ENCODE results near the gene EME2.

EME2 gene

DNA sequence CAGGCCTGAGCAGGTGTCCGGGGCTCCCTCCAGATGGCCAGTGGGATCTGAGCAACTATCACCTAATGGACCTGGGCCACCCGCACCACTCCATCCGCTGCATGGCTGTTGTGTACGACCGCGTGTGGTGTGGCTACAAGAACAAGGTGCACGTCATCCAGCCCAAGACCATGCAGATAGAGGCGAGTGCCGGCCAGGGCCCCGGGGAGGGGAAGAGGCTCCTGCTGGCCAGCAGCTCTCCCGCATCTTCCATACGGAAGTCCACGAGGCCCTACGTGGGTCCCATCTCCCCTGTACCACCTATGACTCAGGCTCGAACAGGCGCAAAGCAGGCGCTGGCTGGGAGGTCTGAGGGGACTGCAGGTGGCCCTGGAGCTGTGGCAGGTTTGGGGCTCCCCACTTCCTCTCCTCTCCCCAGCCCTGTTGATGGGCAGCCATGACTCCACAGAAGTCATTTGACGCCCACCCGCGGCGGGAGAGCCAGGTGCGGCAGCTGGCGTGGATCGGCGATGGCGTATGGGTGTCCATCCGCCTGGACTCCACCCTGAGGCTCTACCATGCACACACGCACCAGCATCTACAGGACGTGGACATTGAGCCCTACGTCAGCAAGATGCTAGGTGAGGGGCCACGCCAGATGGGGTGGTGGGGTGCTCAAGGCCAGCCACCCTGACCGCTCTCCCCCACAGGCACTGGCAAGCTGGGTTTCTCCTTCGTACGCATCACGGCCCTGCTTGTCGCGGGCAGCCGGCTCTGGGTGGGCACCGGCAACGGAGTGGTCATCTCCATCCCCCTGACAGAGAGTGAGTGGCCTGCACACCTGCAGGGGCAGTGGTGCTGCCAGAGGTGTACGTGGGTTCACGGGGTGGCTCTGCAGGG lies 5.3 kb upstream of the EME2 start:
- no peaks in the 10 kb centered on the region for H3K27me3 Mint-ChIP-seq
- peaks cover 12% of the 10 kb centered on the region for H3K4me1 Mint-ChIP-seq
- DNase-seq: no peak
- H3K27ac Mint-ChIP-seq: no peak overlapping the region
- CTCF ChIA-PET: no interaction called here
- peaks cover 11% of the 10 kb centered on the region for H3K36me3 Mint-ChIP-seq
- H3K4me3 Mint-ChIP-seq: no peak overlapping the region
- H3K9me3 Mint-ChIP-seq: no peaks in the 10 kb centered on the region

DNA sequence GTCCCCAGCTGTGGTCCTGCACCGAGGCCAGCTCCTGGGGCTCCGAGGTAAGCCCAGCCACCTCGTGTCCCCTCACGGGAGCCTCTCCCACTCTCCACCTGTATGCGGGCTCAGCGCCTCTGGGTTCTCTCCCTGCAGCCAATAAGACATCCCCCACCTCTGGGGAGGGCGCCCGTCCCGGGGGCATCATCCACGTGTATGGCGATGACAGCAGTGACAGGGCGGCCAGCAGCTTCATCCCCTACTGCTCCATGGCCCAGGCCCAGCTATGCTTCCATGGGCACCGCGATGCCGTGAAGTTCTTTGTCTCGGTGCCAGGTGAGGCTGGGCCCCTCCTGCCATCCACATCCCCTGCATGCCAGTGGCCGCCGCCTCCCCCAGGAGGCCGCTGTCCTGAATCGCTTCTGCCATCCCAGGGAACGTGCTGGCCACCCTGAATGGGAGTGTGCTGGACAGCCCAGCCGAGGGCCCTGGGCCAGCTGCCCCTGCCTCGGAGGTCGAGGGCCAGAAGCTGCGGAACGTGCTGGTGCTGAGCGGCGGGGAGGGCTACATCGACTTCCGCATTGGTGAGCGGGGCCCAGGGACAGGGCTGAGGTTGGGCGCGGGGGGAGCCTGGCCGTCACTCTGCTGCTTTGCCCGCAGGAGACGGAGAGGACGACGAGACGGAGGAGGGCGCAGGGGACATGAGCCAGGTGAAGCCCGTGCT lies 4.4 kb upstream of the EME2 start:
- no peak for DNase-seq
- Mint-ChIP-seq H3K36me3 (peaks cover 13% of the 10 kb centered on the region), H3K4me3 (no peak overlapping the region), H3K27me3 (no peaks in the 10 kb centered on the region), H3K4me1 (peaks cover 12% of the 10 kb centered on the region), H3K9me3 (no peaks in the 10 kb centered on the region), H3K27ac (no peak overlapping the region)
- CTCF ChIA-PET: interaction anchor here (0.8 kb wide), 1 partner anchor 101 kb away, joined by 3 read pairs; no protein-coding TSS in a partner anchor

DNA sequence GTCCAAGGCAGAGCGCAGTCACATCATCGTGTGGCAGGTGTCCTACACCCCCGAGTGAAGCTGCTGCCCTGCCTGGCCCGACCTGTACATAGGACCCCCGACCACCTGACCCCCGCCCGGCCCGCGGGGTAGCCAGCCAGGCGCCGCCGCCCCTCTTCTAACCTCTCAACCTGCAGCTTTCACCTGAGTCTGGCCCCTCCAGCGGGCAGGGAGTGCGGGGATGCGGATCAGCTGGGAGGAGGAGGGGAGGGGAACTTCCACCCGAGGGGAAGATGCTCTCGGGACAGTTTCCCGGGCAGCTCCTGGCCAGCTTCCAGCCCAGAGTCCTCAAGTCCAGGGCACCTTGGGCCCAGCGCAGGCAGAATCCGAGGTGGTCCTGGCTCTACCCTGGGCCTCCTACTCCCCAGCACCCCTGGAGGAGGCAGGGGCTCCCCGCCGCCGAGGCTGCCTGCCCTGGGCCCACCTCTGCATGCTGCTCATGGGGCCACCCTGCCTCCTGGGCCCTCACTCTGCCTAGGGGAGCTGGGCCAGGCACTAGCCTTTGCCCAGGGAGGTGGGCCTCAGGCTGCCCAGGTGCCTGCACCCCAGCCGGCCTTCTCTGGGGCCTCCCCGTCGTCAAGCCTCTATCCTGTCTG lies 3.7 kb upstream of the EME2 start:
- H3K4me3 Mint-ChIP-seq: no peak overlapping the region
- CTCF ChIA-PET: interaction anchor here (0.8 kb wide), 1 partner anchor 100 kb away, joined by 3 read pairs; no protein-coding TSS in a partner anchor
- H3K27ac Mint-ChIP-seq: no peak overlapping the region
- no peaks in the 10 kb centered on the region for H3K9me3 Mint-ChIP-seq
- H3K4me1 Mint-ChIP-seq: peaks cover 14% of the 10 kb centered on the region
- no peaks in the 10 kb centered on the region for H3K27me3 Mint-ChIP-seq
- peaks cover 13% of the 10 kb centered on the region for H3K36me3 Mint-ChIP-seq
- no peak for DNase-seq

DNA sequence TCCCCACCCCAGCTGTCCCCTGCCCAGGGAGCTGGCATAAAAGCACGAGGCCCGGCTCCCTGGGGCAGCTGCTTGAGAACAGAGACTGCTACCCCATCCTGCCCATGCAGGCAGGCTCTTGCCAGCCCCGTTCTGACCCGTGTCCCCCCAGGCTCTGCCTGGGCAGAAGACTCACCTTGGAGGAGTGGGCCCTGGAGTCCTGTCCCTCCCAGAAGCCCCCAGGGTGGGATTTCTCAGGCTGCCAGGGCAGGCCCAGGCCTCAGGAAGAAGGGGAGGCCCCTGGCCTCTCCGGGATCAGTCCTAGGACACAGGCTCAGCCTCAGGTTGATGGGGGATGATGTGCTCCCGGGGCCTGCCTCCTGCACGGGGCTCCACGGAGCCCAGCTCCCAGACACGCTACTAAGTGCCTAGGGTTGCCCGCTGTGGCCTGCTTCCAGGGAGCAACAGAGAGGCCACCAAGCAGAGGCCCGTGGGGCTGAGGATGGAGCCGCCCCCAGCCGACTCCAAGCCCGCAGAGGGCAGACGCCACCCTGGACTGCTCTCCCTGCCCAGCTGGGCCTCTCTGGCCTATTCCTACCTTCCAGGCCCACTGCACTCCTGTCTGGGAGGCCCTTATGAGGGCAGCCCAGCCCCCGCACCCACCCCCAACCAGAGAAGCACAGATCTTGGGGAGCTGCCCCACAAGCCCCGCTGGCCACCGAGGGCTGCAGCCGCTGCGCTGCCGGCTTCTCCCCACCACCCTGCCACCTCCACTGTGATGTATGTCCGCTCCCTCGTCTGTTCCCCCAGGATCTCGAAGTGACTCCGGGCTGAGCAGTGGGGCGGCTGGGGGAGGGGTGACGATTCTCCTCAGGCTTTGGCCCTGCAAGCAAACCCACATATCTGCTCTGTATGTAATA lies 3.0 kb upstream of the EME2 start:
- peak overlapping the region; percentile 68 for H3K27ac Mint-ChIP-seq
- peaks cover 13% of the 10 kb centered on the region for H3K36me3 Mint-ChIP-seq
- H3K9me3 Mint-ChIP-seq: no peaks in the 10 kb centered on the region
- CTCF ChIA-PET: interaction anchor here (1.6 kb wide), 1 partner anchor 12 kb away, joined by 3 read pairs; no protein-coding TSS in a partner anchor
- H3K4me1 Mint-ChIP-seq: peaks cover 16% of the 10 kb centered on the region
- DNase-seq: no peak
- H3K4me3 Mint-ChIP-seq: peak overlapping the region; percentile 96
- no peaks in the 10 kb centered on the region for H3K27me3 Mint-ChIP-seq

DNA sequence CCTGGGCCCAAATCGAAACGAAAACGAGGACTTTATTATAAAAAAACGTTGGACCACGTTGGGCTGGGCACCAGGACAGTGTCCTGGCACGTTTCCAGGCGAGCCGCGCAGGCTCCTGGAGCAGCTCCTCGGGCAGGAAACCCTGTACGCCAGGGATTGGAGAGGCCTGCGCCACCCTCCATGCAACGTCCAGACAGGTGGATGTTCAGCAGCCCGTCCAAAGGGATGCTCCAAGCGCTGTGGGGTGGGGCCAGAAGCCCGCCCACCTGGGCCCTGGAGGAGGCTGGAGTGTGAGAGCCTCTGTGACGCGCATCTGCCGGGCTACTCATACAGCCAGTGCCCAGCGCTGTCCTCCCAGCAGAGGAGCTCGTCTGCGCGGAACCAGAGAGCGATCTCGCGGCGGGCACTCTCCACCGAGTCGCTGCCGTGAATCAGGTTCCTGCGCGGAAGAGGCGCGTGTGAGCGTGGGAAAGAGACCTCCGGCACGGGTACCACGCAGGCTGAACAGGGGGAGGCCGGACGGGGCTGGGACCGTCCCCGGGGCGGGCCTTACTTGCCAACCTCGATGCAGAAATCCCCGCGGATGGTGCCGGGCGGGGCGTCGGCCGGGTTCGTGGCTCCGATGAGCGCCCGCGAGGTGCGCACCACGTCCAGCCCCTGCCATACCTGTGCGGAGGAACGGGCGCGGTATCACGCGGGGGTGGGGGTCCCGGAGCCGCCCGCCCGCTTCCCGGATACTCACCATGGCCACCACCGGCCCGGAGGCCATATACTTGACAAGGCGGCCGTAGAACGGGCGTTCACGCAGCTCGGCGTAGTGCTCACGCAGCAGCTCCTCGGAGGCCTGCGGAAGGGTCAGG lies 2.1 kb upstream of the EME2 start:
- Mint-ChIP-seq H3K9me3 (no peaks in the 10 kb centered on the region), H3K4me1 (peaks cover 24% of the 10 kb centered on the region), H3K4me3 (peak overlapping the region; percentile 96), H3K27me3 (no peaks in the 10 kb centered on the region), H3K27ac (peak overlapping the region; percentile 71), H3K36me3 (peaks cover 13% of the 10 kb centered on the region)
- peak; percentile 50 for DNase-seq
- CTCF ChIA-PET: interaction anchor here (1.6 kb wide), 1 partner anchor 11 kb away, joined by 3 read pairs; no protein-coding TSS in a partner anchor

DNA sequence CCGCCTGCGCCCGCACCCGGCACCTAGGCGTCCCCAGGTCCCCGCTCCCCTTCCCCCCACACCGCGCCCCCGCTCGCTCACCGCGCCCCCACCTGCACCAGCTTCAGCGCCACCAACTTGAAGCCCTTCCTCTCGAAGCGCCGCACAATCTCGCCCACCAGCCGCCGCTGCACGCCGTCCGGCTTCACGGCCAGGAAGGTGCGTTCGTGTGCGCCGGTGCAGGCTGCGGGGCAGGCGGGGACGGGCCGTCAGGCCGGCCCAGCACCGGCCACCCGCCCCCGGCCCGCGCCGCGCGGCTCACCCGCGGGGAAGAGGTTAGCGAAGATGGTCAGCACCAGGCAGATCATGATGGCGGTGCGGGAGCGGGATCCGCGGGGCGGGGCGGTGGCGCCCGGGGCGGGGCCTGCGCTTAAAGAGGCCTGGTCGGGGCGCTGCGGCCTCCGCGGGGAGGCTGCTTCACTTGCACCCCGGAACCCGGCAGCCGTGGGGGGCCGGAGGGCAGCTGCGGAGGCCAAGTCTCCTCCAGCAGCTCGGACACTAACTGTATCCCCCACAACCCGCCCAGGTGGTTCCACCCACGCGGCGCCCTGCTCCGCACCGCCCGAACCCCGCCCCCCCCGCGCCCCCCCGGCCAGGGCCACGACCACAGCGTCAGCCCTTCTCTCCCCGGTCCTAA lies 1.3 kb upstream of the EME2 start, which contains the start of gene NME3:
Gene NME3 (minus strand): TSS at position 356 of the 676 bp plus-strand sequence. CDS start 9 bp downstream, at position 347.
- peak within 1 kb of the TSS; percentile 97 for H3K27ac Mint-ChIP-seq
- H3K4me1 Mint-ChIP-seq: peaks cover 24% of the 10 kb centered on the region
- no peaks in the 10 kb centered on the region for H3K27me3 Mint-ChIP-seq
- H3K4me3 Mint-ChIP-seq: peak within 1 kb of the TSS; percentile 96
- CTCF ChIA-PET: interaction anchor here (1.6 kb wide), 1 partner anchor 10 kb away, joined by 3 read pairs; no protein-coding TSS in a partner anchor
- DNase-seq: peak; percentile 85
- peaks cover 13% of the 10 kb centered on the region for H3K36me3 Mint-ChIP-seq
- no peaks in the 10 kb centered on the region for H3K9me3 Mint-ChIP-seq

DNA sequence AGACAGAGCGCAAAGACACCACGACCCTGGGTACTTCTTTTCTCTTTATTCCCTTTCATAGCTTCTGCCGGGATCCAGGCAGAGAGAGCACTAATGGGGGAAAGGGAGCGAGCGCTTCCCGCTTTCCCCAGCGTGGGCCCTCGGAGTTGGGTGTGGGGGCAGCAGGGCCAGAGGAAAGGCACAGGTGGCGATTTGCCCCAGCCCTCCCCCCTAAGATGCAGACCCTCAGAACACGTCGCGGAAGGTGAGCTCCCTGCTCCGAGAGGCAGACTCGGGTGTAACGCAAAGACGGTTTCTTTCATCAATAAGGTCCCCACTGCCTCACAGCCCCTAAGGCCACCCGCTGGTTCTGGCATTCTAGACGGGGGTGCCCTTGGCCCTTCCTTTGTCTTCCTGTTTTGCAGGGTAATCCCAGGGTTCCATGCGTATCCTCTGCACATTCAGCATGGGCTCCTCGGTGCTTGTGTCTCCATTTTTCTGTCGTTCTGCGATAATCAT lies 697 bp upstream of the EME2 start:
- Mint-ChIP-seq H3K4me3 (peak overlapping the region; percentile 96), H3K36me3 (peaks cover 13% of the 10 kb centered on the region), H3K27ac (peak overlapping the region; percentile 97), H3K27me3 (no peaks in the 10 kb centered on the region), H3K4me1 (peaks cover 24% of the 10 kb centered on the region), H3K9me3 (no peaks in the 10 kb centered on the region)
- DNase-seq: no peak
- CTCF ChIA-PET: no interaction called here

DNA sequence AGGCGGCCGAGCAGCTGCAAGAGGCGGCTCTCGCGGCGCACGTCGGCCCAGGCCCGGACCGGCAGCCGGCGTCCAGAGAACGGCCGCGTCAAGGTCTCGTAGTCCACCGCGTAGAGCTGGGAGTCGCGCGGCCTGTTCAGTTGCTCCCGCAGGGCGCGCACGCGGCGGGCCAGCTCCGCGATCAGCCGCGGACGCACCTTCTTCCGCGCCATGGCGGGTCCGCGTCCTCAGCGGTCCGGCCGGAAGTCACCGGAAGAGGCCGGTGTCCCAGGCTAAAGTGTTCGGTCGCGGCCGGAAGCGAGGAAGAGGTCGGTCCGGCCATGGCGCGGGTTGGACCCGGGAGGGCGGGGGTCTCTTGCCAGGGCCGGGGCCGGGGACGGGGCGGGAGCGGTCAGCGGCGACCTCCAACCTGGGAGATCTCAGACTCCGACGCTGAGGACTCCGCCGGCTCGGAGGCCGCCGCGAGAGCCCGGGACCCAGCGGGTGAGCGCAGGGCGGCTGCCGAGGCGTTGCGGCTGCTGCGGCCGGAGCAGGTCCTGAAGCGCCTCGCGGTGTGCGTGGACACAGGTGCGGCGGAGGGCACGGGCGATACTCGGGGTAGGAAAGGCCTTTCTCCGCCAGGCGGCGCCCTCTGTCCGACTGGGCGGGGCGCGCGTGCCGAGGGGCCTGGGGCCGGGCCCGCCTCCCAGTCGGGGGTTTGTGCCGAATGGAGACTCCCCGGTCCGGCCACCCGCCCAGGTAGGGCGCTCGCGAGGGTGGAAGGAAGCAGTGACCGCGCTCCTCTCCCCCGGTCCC lies 495 bp downstream of the EME2 start, which contains the start of gene MRPS34:
Gene MRPS34 (minus strand): TSS at position 227 of the 795 bp plus-strand sequence. CDS start 15 bp downstream, at position 212.
- Mint-ChIP-seq H3K4me3 (peak within 1 kb of the TSS; percentile 96), H3K27me3 (no peaks in the 10 kb centered on the region), H3K27ac (peak within 1 kb of the TSS; percentile 97), H3K36me3 (peaks cover 8% of the 10 kb centered on the region), H3K4me1 (peaks cover 24% of the 10 kb centered on the region), H3K9me3 (no peaks in the 10 kb centered on the region)
- peak; percentile 85 for DNase-seq
- CTCF ChIA-PET: interaction anchor here (0.8 to 1.4 kb wide), 3 partner anchors 9 to 178 kb away, joined by 3 to 9 read pairs (median 5); partner anchors contain the start of genes NUBP2 and SPSB3

DNA sequence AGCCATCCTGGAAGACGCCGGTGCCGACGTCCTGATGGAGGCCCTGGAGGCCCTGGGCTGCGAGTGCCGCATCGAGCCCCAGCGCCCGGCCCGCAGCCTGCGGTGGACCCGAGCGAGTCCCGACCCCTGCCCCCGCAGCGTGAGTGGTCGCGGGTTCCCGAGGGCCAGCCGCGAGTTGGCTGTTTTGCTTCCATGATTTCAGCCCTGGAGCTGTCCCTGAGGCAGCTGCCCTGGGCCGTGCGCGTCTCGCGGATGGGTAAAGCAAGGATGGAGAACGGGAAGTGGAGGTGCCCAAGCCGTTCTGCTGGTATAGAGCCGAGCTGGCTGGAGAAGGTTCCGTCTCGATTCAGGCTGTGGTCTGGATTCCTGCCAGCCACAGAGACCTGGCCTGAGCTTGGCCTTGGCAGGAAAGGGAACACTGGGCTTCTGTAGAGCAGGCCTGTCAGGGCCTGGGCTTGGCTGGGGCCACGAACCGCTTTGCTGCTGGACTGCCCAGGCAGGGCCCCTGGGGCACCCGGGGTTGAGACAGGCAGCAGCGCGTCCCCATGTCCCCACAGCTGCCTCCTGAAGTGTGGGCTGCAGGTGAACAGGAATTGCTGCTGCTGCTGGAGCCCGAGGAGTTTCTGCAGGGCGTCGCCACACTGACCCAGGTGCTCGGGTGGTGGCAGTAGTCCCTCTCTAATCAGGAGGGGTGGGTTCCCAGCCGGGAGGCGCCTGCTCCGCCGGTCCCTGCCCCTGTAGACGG lies 1.3 kb downstream of the EME2 start:
- Mint-ChIP-seq H3K4me3 (peak overlapping the region; percentile 96), H3K9me3 (no peaks in the 10 kb centered on the region), H3K36me3 (peaks cover 7% of the 10 kb centered on the region), H3K4me1 (peaks cover 24% of the 10 kb centered on the region), H3K27ac (peak overlapping the region; percentile 76), H3K27me3 (no peaks in the 10 kb centered on the region)
- no peak for DNase-seq
- CTCF ChIA-PET: interaction anchor here (0.9 to 1.4 kb wide), 4 partner anchors 9 to 177 kb away, joined by 3 to 9 read pairs (median 3); partner anchors contain the start of genes MAPK8IP3, NUBP2 and SPSB3

DNA sequence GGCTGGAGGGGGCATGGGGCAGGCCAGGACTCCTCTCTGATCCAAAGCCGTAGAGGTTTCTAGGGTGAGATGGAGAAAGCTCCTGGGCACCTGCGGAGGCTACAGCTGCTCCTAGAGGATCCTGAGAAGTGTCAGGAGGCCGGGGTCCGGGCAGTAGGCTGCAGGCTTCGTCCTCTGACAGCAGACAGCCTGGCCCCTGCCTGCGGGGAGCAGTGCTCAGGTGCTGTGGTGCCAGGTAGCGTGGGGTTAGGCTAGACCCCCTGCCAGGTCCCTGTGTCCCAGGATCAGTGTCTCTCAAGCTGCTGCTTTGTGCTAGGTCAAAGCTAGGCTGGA lies 1.8 kb downstream of the EME2 start:
- peaks cover 24% of the 10 kb centered on the region for H3K4me1 Mint-ChIP-seq
- CTCF ChIA-PET: interaction anchor here (0.9 to 1.4 kb wide), 4 partner anchors 8 to 177 kb away, joined by 3 to 9 read pairs (median 3); partner anchors contain the start of genes MAPK8IP3, NUBP2 and SPSB3

More for the DNA sequence above, 1.8 kb downstream of the EME2 start:
- Mint-ChIP-seq H3K36me3 (peaks cover 7% of the 10 kb centered on the region), H3K27me3 (no peaks in the 10 kb centered on the region), H3K9me3 (no peaks in the 10 kb centered on the region), H3K27ac (no peak overlapping the region), H3K4me3 (peak overlapping the region; percentile 96)
- DNase-seq: no peak
